GM19043 (cell line): ENCODE data around the gene ITPKB.

ENCODE experiments used
- ATAC-seq: cut with Tn5 transposase; IDR thresholded peaks from one replicate; pipeline ENCODE4 v1.9.1; 2021; ENCODE audit warnings: low read depth; ENCODE audit not compliant: unreplicated experiment

ITPKB gene

GRCh38 chr1:226672339-226672762, 66.7 kb downstream of the ITPKB start:
- no peak for ATAC-seq

- no peak for ATAC-seq
These were observed 67.8 kb downstream of the ITPKB start for GRCh38 chr1:226671277-226671676.

GRCh38 chr1:226670073-226670472, 69.0 kb downstream of the ITPKB start:
- ATAC-seq: no peak

GRCh38 chr1:226668173-226668560, 70.9 kb downstream of the ITPKB start:
- no peak for ATAC-seq

- no peak for ATAC-seq
These were observed 72.4 kb downstream of the ITPKB start for GRCh38 chr1:226666692-226667091.

GRCh38 chr1:226666164-226666506, 72.9 kb downstream of the ITPKB start:
- ATAC-seq: no peak

GRCh38 chr1:226665505-226666163, 73.4 kb downstream of the ITPKB start:
- ATAC-seq: no peak

GRCh38 chr1:226664413-226665101, 74.5 kb downstream of the ITPKB start:
- no peak for ATAC-seq

- ATAC-seq: no peak
These were observed 75.8 kb downstream of the ITPKB start for GRCh38 chr1:226663327-226663704.

GRCh38 chr1:226662642-226663326, 76.3 kb downstream of the ITPKB start:
- peak; percentile 93 for ATAC-seq

- no peak for ATAC-seq
These were observed 77.1 kb downstream of the ITPKB start for GRCh38 chr1:226661965-226662364.

GRCh38 chr1:226661271-226661670, 77.8 kb downstream of the ITPKB start:
- no peak for ATAC-seq

GRCh38 chr1:226660410-226661182, 78.5 kb downstream of the ITPKB start:
- ATAC-seq: no peak

GRCh38 chr1:226659641-226660040, 79.4 kb downstream of the ITPKB start:
- no peak for ATAC-seq

- no peak for ATAC-seq
These were observed 79.9 kb downstream of the ITPKB start for GRCh38 chr1:226659136-226659535.

GRCh38 chr1:226658546-226659125, 80.4 kb downstream of the ITPKB start:
- no peak for ATAC-seq

GRCh38 chr1:226657895-226658545, 81.1 kb downstream of the ITPKB start:
- ATAC-seq: no peak

GRCh38 chr1:226656601-226657277, 82.3 kb downstream of the ITPKB start:
- no peak for ATAC-seq

GRCh38 chr1:226656201-226656600, 82.9 kb downstream of the ITPKB start:
- no peak for ATAC-seq
